H1 (cell line): ENCODE data around the gene PPP1R14B. TPM values are rescaled to one million over a fixed set of nuclear protein-coding genes. Genes with fewer than 3 reads are reported as not detected.

Experiments used
- CHD1 ChIP-seq: IDR thresholded peaks from 2 replicates; pipeline ENCODE4 v1.6.1; 2012; ENCODE audit warnings: low read depth, low read length, improper control_type of control experiment
- EZH2 ChIP-seq: fragments of 200-600 bp; sonication (generic); IDR thresholded peaks from 2 replicates; pipeline ENCODE4 v1.7.1; 2012; ENCODE audit warnings: low read depth, mild to moderate bottlenecking, moderate library complexity, low read length, inconsistent platforms; ENCODE audit not compliant: severe bottlenecking
- PHF8 ChIP-seq: fragments of 200-600 bp; sonication (generic); conservative IDR thresholded peaks from 2 replicates; pipeline ENCODE4 v1.7.1; 2012; ENCODE audit warnings: low read depth, mild to moderate bottlenecking, inconsistent platforms, low read length, moderate library complexity
- RAD21 ChIP-seq, 2 experiments: IDR thresholded peaks in 1 of 2; conservative IDR thresholded peaks in 1 of 2; 2 replicates each; pipeline ENCODE4 v1.6.1; 2011; ENCODE audit warnings: low read depth in 2 of 2, low read length in 2 of 2, improper control_type of control experiment in 1 of 2, inconsistent platforms in 1 of 2, mild to moderate bottlenecking in 1 of 2, moderate library complexity in 1 of 2
- SAP30 ChIP-seq: fragments of 300-600 bp; sonication (generic); IDR thresholded peaks from 2 replicates; pipeline ENCODE4 v1.7.1; 2012; ENCODE audit warnings: low read length, moderate library complexity, mild to moderate bottlenecking, inconsistent platforms; ENCODE audit not compliant: insufficient read depth, insufficient replicate concordance
- SP2 ChIP-seq: IDR thresholded peaks from 2 replicates; pipeline ENCODE4 v1.6.1; 2012; ENCODE audit warnings: mild to moderate bottlenecking, low read length, inconsistent platforms
- YY1 ChIP-seq: IDR thresholded peaks from 2 replicates; pipeline ENCODE4 v1.6.1; 2011; ENCODE audit warnings: low read depth, mild to moderate bottlenecking, low read length
- polyA plus RNA-seq, 7 experiments: library from polyadenylated mRNA; depleted of rRNA in 3 of 7; stranded (reverse) in 5 of 7; unstranded in 2 of 7; fragments of >200 nt in 5 of 7; fragments of 200-250 nt in 2 of 7; gene quantifications; 1 replicate in 5 of 7; 2 replicates in 1 of 7; 4 replicates in 1 of 7; pipeline versions ENCODE4 v1.2.1 to v1.2.3, GENCODE V29; 2011 to 2013; ENCODE audit warnings: missing spikeins in 2 of 7, mixed read lengths in 2 of 7
- total RNA-seq: library from RNA; stranded (reverse); fragmentation: NEBNext Ultra II Directional; extraction: Animal tissue kit (Norgen Biotek cat#: 25700); gene quantifications from 2 replicates; pipeline ENCODE4 v1.2.1, GENCODE V29; 2021

PPP1R14B gene
- total and polyA plus RNA-seq, 2 of the 8 experiments (the other 6 are each of a cell fraction or from before 2014, with no cell fraction given) = 265 to 419 TPM

GRCh38 chr11:64263947-64264317 is 17.2 kb upstream of the PPP1R14B start (continued):
- TF ChIP-seq SAP30 = no peak
- no peak for TF ChIP-seq YY1
- no peak for TF ChIP-seq CHD1
- no peak for TF ChIP-seq SP2
- no peak for TF ChIP-seq EZH2
- no peak for TF ChIP-seq RAD21 (IDR thresholded peaks at IDR 0.05 in 1 of 2, conservative IDR thresholded peaks at IDR 0.05 in 1 of 2; ENCODE audit: low read depth in 2 of 2, low read length in 2 of 2)
- TF ChIP-seq PHF8 = no peak
- TF ChIP-seq, all 59 proteins: peak for 0
